CD4-positive, alpha-beta T cell (primary cell): ENCODE results near the gene MYO7B. TPM values are rescaled to one million over a fixed set of nuclear protein-coding genes. Genes with fewer than 3 reads are reported as not detected.

Experiments
- ATAC-seq: fragments of 200-7000 bp; cut with Tn5 transposase; one replicate; pipeline ENCODE4 v1.10.0; 2022; ENCODE audit warnings: mild to moderate bottlenecking; ENCODE audit not compliant: poor library complexity
- CTCF ChIA-PET: fragments of 350-600 bp; sonication (Branson Sonifier 250); formaldehyde crosslinking; loops from one replicate; lab custom pipeline; 2021; ENCODE audit warnings: antibody characterized with exemption, inconsistent platforms; lab: Charles Lee
- POLR2A ChIA-PET: fragments of 350-600 bp; sonication (Branson Sonifier 250); formaldehyde crosslinking; loops from one replicate; lab custom pipeline; 2021; ENCODE audit warnings: antibody characterized with exemption, inconsistent platforms; lab: Charles Lee
- DNase-seq, 14 experiments: peaks; one replicate each; pipeline ENCODE4 v3.0.0-alpha.2; 2013 to 2020; ENCODE audit warnings: mixed read lengths in 2 of 14
- H3K27ac ChIP-seq, 2 donors: one replicate each; pipeline versions ENCODE4 v1.5.1 to v1.7.0; 2013; ENCODE audit warnings: low read length in 2 of 2, low read depth in 1 of 2, mild to moderate bottlenecking in 1 of 2
- H3K27me3 ChIP-seq, 2 experiments: 1 replicate in 1 of 2; 2 replicates in 1 of 2; pipeline versions ENCODE4 v1.6.1 to v1.7.0; 2013; ENCODE audit warnings: low read length in 2 of 2, control low read depth in 1 of 2, mild to moderate bottlenecking in 1 of 2, moderate library complexity in 1 of 2; ENCODE audit not compliant: insufficient read depth in 2 of 2, control insufficient read depth in 1 of 2
- H3K36me3 ChIP-seq: one replicate; pipeline ENCODE4 v1.6.1; 2013; ENCODE audit warnings: low read length, control low read depth; ENCODE audit not compliant: insufficient read depth
- H3K4me1 ChIP-seq: one replicate; pipeline ENCODE4 v1.6.1; 2013; ENCODE audit warnings: low read length, control low read depth; ENCODE audit not compliant: insufficient read depth
- H3K4me3 ChIP-seq: one replicate; pipeline ENCODE4 v1.5.1; 2013; ENCODE audit warnings: mild to moderate bottlenecking, low read length, moderate library complexity
- H3K9me3 ChIP-seq, 2 experiments: 1 replicate in 1 of 2; 2 replicates in 1 of 2; pipeline versions ENCODE4 v1.6.1 to v1.7.0; 2013; ENCODE audit warnings: low read length in 2 of 2, mild to moderate bottlenecking in 2 of 2, control low read depth in 1 of 2, moderate library complexity in 1 of 2; ENCODE audit not compliant: control insufficient read depth in 1 of 2, insufficient read depth in 1 of 2
- H3K27ac Mint-ChIP-seq: one replicate; pipeline ENCODE4 v1.8.0; 2020; ENCODE audit warnings: mixed read lengths
- H3K27me3 Mint-ChIP-seq: one replicate; pipeline ENCODE4 v1.8.0; 2021; ENCODE audit warnings: mixed read lengths
- H3K36me3 Mint-ChIP-seq: one replicate; pipeline ENCODE4 v1.8.0; 2021; ENCODE audit warnings: low read depth, mixed read lengths
- H3K4me1 Mint-ChIP-seq: one replicate; pipeline ENCODE4 v1.8.0; 2021; ENCODE audit warnings: low read depth, mixed read lengths
- H3K4me3 Mint-ChIP-seq: one replicate; pipeline ENCODE4 v1.8.0; 2020; ENCODE audit warnings: mild to moderate bottlenecking, mixed read lengths
- H3K9me3 Mint-ChIP-seq: one replicate; pipeline ENCODE4 v1.8.0; 2020; ENCODE audit warnings: mixed read lengths
- CTCF ChIP-seq: fragments of 200-600 bp; IDR thresholded peaks from one replicate; pipeline ENCODE4 v1.8.0; 2022; ENCODE audit warnings: antibody characterized with exemption, mild to moderate bottlenecking
- intact Hi-C, 2 experiments: fragments of 100-400 bp; cut with DNase I in 1 of 2; cut with micrococcal nuclease in 1 of 2; formaldehyde crosslinking; loops; one replicate each; pipeline versions ENCODE4 v1.15.1 to v1.9.0; 2023 to 2025; cut with DNase I, micrococcal nuclease
- polyA plus RNA-seq, 2 donors: library from polyadenylated mRNA; unstranded; fragments of 120-200 nt; gene quantifications; one replicate each; pipeline ENCODE4 v1.2.1, GENCODE V29; 2013
- total RNA-seq, 174 experiments: library from RNA in 2 of 174; stranded (reverse) in 2 of 174; gene quantifications; one replicate each; pipeline ENCODE4 v1.2.3 and lab custom pipeline; 2021 to 2026

Gene MYO7B
- total RNA-seq: under 1 TPM; 0.05 to 0.14 TPM
- polyA plus RNA-seq (2013, experiment 1 of 2): 0.24 TPM
- polyA plus RNA-seq (2013, experiment 2 of 2): 0.42 TPM
- total RNA-seq (lab: John Stamatoyannopoulos, UW): 0 to 4.2 (median 0.35) reads per million in 172 experiments

- POLR2A ChIA-PET: no interaction called here
- H3K27ac Mint-ChIP-seq: no peak within 1 kb of the TSS
- ATAC-seq (no peak), DNase-seq (no peak)
- no peaks in the 10 kb centered on the region for H3K4me1 ChIP-seq
- CTCF ChIA-PET: no interaction called here
- intact Hi-C loops: no loop called here
- H3K4me3 Mint-ChIP-seq: no peak within 1 kb of the TSS
- TF ChIP-seq CTCF: no peak
- no peaks in the 10 kb centered on the region for H3K9me3 Mint-ChIP-seq
- no peaks in the 10 kb centered on the region for H3K4me1 Mint-ChIP-seq
- H3K27me3 Mint-ChIP-seq: no peaks in the 10 kb centered on the region
- no peaks in the 10 kb centered on the region for H3K27me3 ChIP-seq
- H3K4me3 ChIP-seq: no peak within 1 kb of the TSS
- H3K27ac ChIP-seq: no peak within 1 kb of the TSS
- no peaks in the 10 kb centered on the region for H3K9me3 ChIP-seq
- H3K36me3 ChIP-seq: no peaks in the 10 kb centered on the region
- no peaks in the 10 kb centered on the region for H3K36me3 Mint-ChIP-seq
Measured at GRCh38 chr2:127535422-127535901, at the start of gene MYO7B. Gene MYO7B, plus strand, starts transcription at chr2:127535683. Its CDS starts 24,040 bp downstream, at chr2:127559723.

DNA sequence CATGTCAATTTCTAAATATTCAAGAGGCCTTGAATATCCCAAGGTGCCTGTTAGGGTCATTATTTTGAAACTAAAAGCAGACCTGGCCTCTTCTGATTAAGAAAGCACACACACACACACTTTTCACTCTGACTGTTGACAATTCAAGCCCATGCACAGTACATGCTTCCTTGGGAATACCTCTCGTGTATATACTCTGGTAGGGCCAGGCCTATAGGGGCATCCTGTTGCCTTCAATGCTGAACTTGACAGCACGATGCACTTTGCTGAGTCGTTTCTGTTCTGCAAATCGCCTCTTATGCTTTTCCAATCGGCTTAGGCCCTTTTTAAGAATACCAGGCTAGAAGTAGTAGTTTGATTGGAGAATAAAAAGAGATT, 49.8 kb upstream of the MYO7B start:
- ChIA-PET POLR2A (no interaction called here), CTCF (no interaction called here)
- ATAC-seq (no peak), DNase-seq (peak in 2 of 14 experiments; percentile 9 to 25)
- Mint-ChIP-seq H3K9me3 (no peaks in the 10 kb centered on the region), H3K4me1 (peaks cover 27% of the 10 kb centered on the region), H3K27me3 (no peaks in the 10 kb centered on the region), H3K4me3 (peak overlapping the region; percentile 21), H3K36me3 (peaks cover 89% of the 10 kb centered on the region), H3K27ac (peak overlapping the region; percentile 51)
- Histone ChIP-seq H3K27me3 (no peaks in the 10 kb centered on the region), H3K4me3 (peak overlapping the region; percentile 1), H3K4me1 (peaks cover 5% of the 10 kb centered on the region), H3K9me3 (no peaks in the 10 kb centered on the region), H3K27ac (peak overlapping the region in 1 of 2 donors; percentile 61), H3K36me3 (peaks cover 95% of the 10 kb centered on the region)
- intact Hi-C loops: no loop called here
- TF ChIP-seq CTCF: no peak

- peaks cover 89% of the 10 kb centered on the region for H3K36me3 Mint-ChIP-seq
- CTCF ChIA-PET: no interaction called here
- Histone ChIP-seq H3K27me3 (no peaks in the 10 kb centered on the region), H3K4me3 (no peak overlapping the region), H3K9me3 (no peaks in the 10 kb centered on the region), H3K36me3 (peaks cover 94% of the 10 kb centered on the region), H3K4me1 (peaks cover 5% of the 10 kb centered on the region), H3K27ac (peak overlapping the region in 1 of 2 donors; percentile 61)
- TF ChIP-seq CTCF: no peak
- intact Hi-C loops: no loop called here
- ATAC-seq: no peak
- no peaks in the 10 kb centered on the region for H3K9me3 Mint-ChIP-seq
- peaks cover 31% of the 10 kb centered on the region for H3K4me1 Mint-ChIP-seq
- H3K27me3 Mint-ChIP-seq: no peaks in the 10 kb centered on the region
- POLR2A ChIA-PET: no interaction called here
- H3K4me3 Mint-ChIP-seq: no peak overlapping the region
- peak overlapping the region; percentile 51 for H3K27ac Mint-ChIP-seq
- DNase-seq: no peak
Measured at GRCh38 chr2:127486247-127487058, 49.0 kb upstream of the MYO7B start.
